Parietal lobe (tissue), 1 donor: ENCODE measurements around the gene VSTM2L. TPM values are rescaled to one million over a fixed set of nuclear protein-coding genes. Genes with fewer than 3 reads are reported as not detected.

Experiments used
- total RNA-seq: library from RNA; depleted of rRNA; stranded (reverse); fragments of >200 nt; gene quantifications from one replicate; pipeline ENCODE4 v1.2.3, GENCODE V29; 2014

The VSTM2L gene
- 50.7 TPM for total RNA-seq

GRCh38 chr20:37902504-37903313 lies at the start of gene VSTM2L:
VSTM2L (plus strand) TSS chr20:37903127; CDS start chr20:37903351, 224 bp downstream.

Other genes with a start within 250 kb of the VSTM2L start
- 30.7 TPM for gene CTNNBL1, start 209.1 kb upstream of the VSTM2L start, total RNA-seq
- gene TTI1, start 130.3 kb downstream of the VSTM2L start, total RNA-seq, result 43.8 TPM
- 48.5 TPM for gene RPRD1B, start 130.6 kb downstream of the VSTM2L start, total RNA-seq